ENCODE data around the gene TUBE1. TPM values are rescaled to one million over a fixed set of nuclear protein-coding genes. Genes with fewer than 3 reads are reported as not detected.
"Not testable (repeated sequence)": the region's sequence is repeated elsewhere in the genome, so short reads cannot be mapped to it uniquely, and the experiment has no call there.

TUBE1 gene
- total RNA-seq, 1 experiment from 2014 or later, result 42.5 TPM

- no peaks in the 10 kb centered on the region for H3K79me2 ChIP-seq (ENCODE audit: insufficient read depth, low read length)
- no peak within 1 kb of the TSS for H2AFZ ChIP-seq (ENCODE audit: low read depth, low read length, poor library complexity, severe bottlenecking)
- no peaks in the 10 kb centered on the region for H3K9me2 ChIP-seq (ENCODE audit: insufficient read depth)
- H3K27me3 ChIP-seq (ENCODE audit: insufficient read depth, low read length), result no peaks in the 10 kb centered on the region
- H3K4me2 ChIP-seq (ENCODE audit: low read length), result no peak within 1 kb of the TSS
- H3K27ac ChIP-seq (ENCODE audit: low read depth, low read length), result no peak within 1 kb of the TSS
- H3K9ac ChIP-seq (ENCODE audit: low read length), result no peak within 1 kb of the TSS
- ATAC-seq (no peak), DNase-seq (ENCODE audit: low read depth, low spot score) (no peak)
- H3K9me3 ChIP-seq (ENCODE audit: control insufficient read depth in 1 of 2, insufficient read depth in 1 of 2, low read depth in 1 of 2, low read length in 2 of 2), result no peaks in the 10 kb centered on the region
- CTCF ChIA-PET, result no interaction called here
- POLR2A ChIA-PET, result no interaction called here
- no TSS peak for BruUV-seq (replicated peaks)
- RAD21 ChIA-PET (ENCODE audit: low non-redundant PET in 1 of 2, low total read pairs in 2 of 2, uncharacterized antibody in 2 of 2, unreplicated experiment in 2 of 2), result no interaction called here
- H4K20me1 ChIP-seq (ENCODE audit: insufficient read depth), result no peaks in the 10 kb centered on the region
- no peaks in the 10 kb centered on the region for H3K4me1 ChIP-seq (ENCODE audit: control insufficient read depth in 1 of 2, insufficient read depth in 2 of 2, low read length in 2 of 2)
- intact Hi-C loops (cut with micrococcal nuclease), result no loop called here
- H3K36me3 ChIP-seq (ENCODE audit: control insufficient read depth in 1 of 2, insufficient read depth in 2 of 2, low read length in 2 of 2), result no peaks in the 10 kb centered on the region
- H3K4me3 ChIP-seq (replicated peaks in 1 of 2; ENCODE audit: low read depth in 1 of 2, low read length in 2 of 2), result no peak within 1 kb of the TSS
- TF ChIP-seq CEBPB (IDR thresholded peaks at IDR 0.05; ENCODE audit: low read depth) (no peak), ELF1 (IDR thresholded peaks at IDR 0.05; ENCODE audit: borderline replicate concordance, low read depth) (no peak), CTCF (IDR thresholded peaks at IDR 0.05 in 2 of 3, conservative IDR thresholded peaks at IDR 0.05 in 1 of 3; ENCODE audit: borderline replicate concordance in 1 of 3, insufficient read depth in 1 of 3, low read depth in 2 of 3, low read length in 2 of 3) (no peak), EGR1 (IDR thresholded peaks at IDR 0.05; ENCODE audit: low read depth) (no peak), EZH2phosphoT487 (IDR thresholded peaks at IDR 0.05; ENCODE audit: borderline replicate concordance) (no peak), POLR2AphosphoS5 (IDR thresholded peaks at IDR 0.05; ENCODE audit: low read depth, low read length) (no peak), MAX (IDR thresholded peaks at IDR 0.05) (no peak), FOSL1 (IDR thresholded peaks at IDR 0.05; ENCODE audit: low read depth) (no peak), JUND (IDR thresholded peaks at IDR 0.05) (no peak), RAD21 (IDR thresholded peaks at IDR 0.05; ENCODE audit: low read depth) (no peak)
These were observed 33.3 kb downstream of the TUBE1 start, which contains the start of gene CCN6 for GRCh38 chr6:112054001-112054400. Gene CCN6 (plus strand): TSS chr6:112054104. CDS start chr6:112054358, 254 bp downstream.

DNA sequence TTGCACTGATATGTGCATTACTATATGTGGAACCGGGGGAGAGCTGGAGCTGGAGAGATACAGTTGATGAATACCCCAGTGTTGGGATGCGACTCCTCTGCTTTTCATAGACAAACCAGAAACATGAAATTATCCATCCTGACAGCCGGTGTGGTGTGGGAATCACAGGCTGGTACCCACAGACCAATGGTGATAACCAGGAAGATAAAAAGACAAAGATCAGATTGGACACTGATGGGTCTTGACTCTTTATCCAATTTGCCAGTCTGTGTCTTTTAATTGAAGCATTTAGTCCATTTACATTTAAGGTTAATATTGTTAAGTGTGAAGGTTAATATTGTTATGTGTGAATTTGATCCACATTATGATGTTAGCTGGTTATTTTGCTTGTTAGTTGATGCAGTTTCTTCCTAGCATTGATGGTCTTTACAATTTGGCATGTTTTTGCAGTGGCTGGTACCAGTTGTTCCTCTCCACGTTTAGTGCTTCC, 36.0 kb downstream of the TUBE1 start:
- H3K4me2 ChIP-seq (ENCODE audit: low read length); H4K20me1 ChIP-seq (ENCODE audit: insufficient read depth); H3K36me3 ChIP-seq (ENCODE audit: control insufficient read depth in 1 of 2, insufficient read depth in 2 of 2, low read length in 2 of 2); H3K27ac ChIP-seq (ENCODE audit: low read depth, low read length); H3K27me3 ChIP-seq (ENCODE audit: insufficient read depth, low read length); H3K4me1 ChIP-seq (ENCODE audit: control insufficient read depth in 1 of 2, insufficient read depth in 2 of 2, low read length in 2 of 2); ATAC-seq; RAD21 ChIA-PET (ENCODE audit: low non-redundant PET in 1 of 2, low total read pairs in 2 of 2, uncharacterized antibody in 2 of 2, unreplicated experiment in 2 of 2); CTCF ChIA-PET; H3K79me2 ChIP-seq (ENCODE audit: insufficient read depth, low read length); H3K9me2 ChIP-seq (ENCODE audit: insufficient read depth); H3K9me3 ChIP-seq (ENCODE audit: control insufficient read depth in 1 of 2, insufficient read depth in 1 of 2, low read depth in 1 of 2, low read length in 2 of 2); POLR2A ChIA-PET; H2AFZ ChIP-seq (ENCODE audit: low read depth, low read length, poor library complexity, severe bottlenecking); DNase-seq (ENCODE audit: low read depth, low spot score); H3K9ac ChIP-seq (ENCODE audit: low read length); H3K4me3 ChIP-seq (replicated peaks in 1 of 2; ENCODE audit: low read depth in 1 of 2, low read length in 2 of 2); BruUV-seq (replicated peaks); intact Hi-C loops (cut with micrococcal nuclease): not testable (repeated sequence)

All from HCT116 (cell line).